Astrocyte (in vitro differentiated cells and primary cell): ENCODE data around the gene A4GALT. TPM values are rescaled to one million over a fixed set of nuclear protein-coding genes. Genes with fewer than 3 reads are reported as not detected.

Experiments
- DNase-seq: peaks from one replicate; pipeline ENCODE4 v3.0.0-alpha.2; 2010; ENCODE audit warnings: low read depth
- FAIRE-seq: peaks from 2 replicates; lab custom pipeline; 2011; peaks lifted over from hg19 to GRCh38; lab: Jason Lieb, UNC
- H2AFZ ChIP-seq: 2 replicates; pipeline ENCODE4 v1.6.0; 2012; ENCODE audit warnings: low read depth, low read length, inconsistent platforms
- H3K27ac ChIP-seq: 2 replicates; pipeline ENCODE4 v1.5.1; 2011; ENCODE audit warnings: low read depth, low read length, inconsistent platforms
- H3K27me3 ChIP-seq: 2 replicates; pipeline ENCODE4 v1.6.0; 2011; ENCODE audit warnings: low read length, inconsistent platforms; ENCODE audit not compliant: insufficient read depth
- H3K36me3 ChIP-seq: 2 replicates; pipeline ENCODE4 v1.5.1; 2011; ENCODE audit warnings: low read length, inconsistent platforms; ENCODE audit not compliant: insufficient read depth
- H3K4me1 ChIP-seq: 2 replicates; pipeline ENCODE4 v1.5.1; 2011; ENCODE audit warnings: low read length, inconsistent platforms; ENCODE audit not compliant: insufficient read depth
- H3K4me2 ChIP-seq: 2 replicates; pipeline ENCODE4 v1.6.0; 2012; ENCODE audit warnings: low read length, inconsistent platforms
- H3K4me3 ChIP-seq: 2 replicates; pipeline ENCODE4 v1.5.1; 2011; ENCODE audit warnings: low read depth, mild to moderate bottlenecking, low read length, inconsistent platforms; ENCODE audit not compliant: insufficient read depth
- H3K79me2 ChIP-seq: 2 replicates; pipeline ENCODE4 v1.6.0; 2012; ENCODE audit warnings: mild to moderate bottlenecking, low read length, inconsistent platforms; ENCODE audit not compliant: insufficient read depth
- H3K9ac ChIP-seq: 2 replicates; pipeline ENCODE4 v1.6.0; 2012; ENCODE audit warnings: mild to moderate bottlenecking, low read length, inconsistent platforms
- H3K9me3 ChIP-seq: 2 replicates; pipeline ENCODE4 v1.5.1; 2012; ENCODE audit warnings: low read depth, mild to moderate bottlenecking, low read length, inconsistent platforms; ENCODE audit not compliant: insufficient read depth
- H4K20me1 ChIP-seq: 2 replicates; pipeline ENCODE4 v1.6.0; 2012; ENCODE audit warnings: low read length, inconsistent platforms; ENCODE audit not compliant: insufficient read depth
- H3K27ac Mint-ChIP-seq: one replicate; pipeline ENCODE4 v1.8.0; 2021; ENCODE audit warnings: mild to moderate bottlenecking, mixed read lengths; ENCODE audit not compliant: unreplicated experiment
- H3K27me3 Mint-ChIP-seq: one replicate; pipeline ENCODE4 v1.8.0; 2021; ENCODE audit warnings: low read depth, mixed read lengths; ENCODE audit not compliant: unreplicated experiment
- H3K36me3 Mint-ChIP-seq: one replicate; pipeline ENCODE4 v1.8.0; 2021; ENCODE audit warnings: low read depth, mixed read lengths; ENCODE audit not compliant: unreplicated experiment
- H3K4me1 Mint-ChIP-seq: one replicate; pipeline ENCODE4 v1.8.0; 2021; ENCODE audit warnings: low read depth, mixed read lengths; ENCODE audit not compliant: unreplicated experiment
- H3K4me3 Mint-ChIP-seq: one replicate; pipeline ENCODE4 v1.8.0; 2021; ENCODE audit warnings: mild to moderate bottlenecking, moderate library complexity, mixed read lengths; ENCODE audit not compliant: unreplicated experiment
- H3K9me3 Mint-ChIP-seq: one replicate; pipeline ENCODE4 v1.8.0; 2021; ENCODE audit warnings: mild to moderate bottlenecking, mixed read lengths; ENCODE audit not compliant: unreplicated experiment
- CTCF ChIP-seq: IDR thresholded peaks from 2 replicates; pipeline ENCODE4 v1.5.1; 2011; ENCODE audit warnings: low read depth, mild to moderate bottlenecking, inconsistent platforms, low read length, moderate library complexity; ENCODE audit not compliant: insufficient read depth
- EZH2 ChIP-seq: IDR thresholded peaks from 2 replicates; pipeline ENCODE4 v1.6.1; 2012; ENCODE audit warnings: mild to moderate bottlenecking, low read length, inconsistent platforms; ENCODE audit not compliant: insufficient read depth
- total RNA-seq: library from RNA; stranded (reverse); gene quantifications from 2 replicates; pipeline ENCODE4 v1.2.1, GENCODE V29; 2021

A4GALT gene
- total RNA-seq, 1 donor from 2014 or later: 1.9 TPM

DNA sequence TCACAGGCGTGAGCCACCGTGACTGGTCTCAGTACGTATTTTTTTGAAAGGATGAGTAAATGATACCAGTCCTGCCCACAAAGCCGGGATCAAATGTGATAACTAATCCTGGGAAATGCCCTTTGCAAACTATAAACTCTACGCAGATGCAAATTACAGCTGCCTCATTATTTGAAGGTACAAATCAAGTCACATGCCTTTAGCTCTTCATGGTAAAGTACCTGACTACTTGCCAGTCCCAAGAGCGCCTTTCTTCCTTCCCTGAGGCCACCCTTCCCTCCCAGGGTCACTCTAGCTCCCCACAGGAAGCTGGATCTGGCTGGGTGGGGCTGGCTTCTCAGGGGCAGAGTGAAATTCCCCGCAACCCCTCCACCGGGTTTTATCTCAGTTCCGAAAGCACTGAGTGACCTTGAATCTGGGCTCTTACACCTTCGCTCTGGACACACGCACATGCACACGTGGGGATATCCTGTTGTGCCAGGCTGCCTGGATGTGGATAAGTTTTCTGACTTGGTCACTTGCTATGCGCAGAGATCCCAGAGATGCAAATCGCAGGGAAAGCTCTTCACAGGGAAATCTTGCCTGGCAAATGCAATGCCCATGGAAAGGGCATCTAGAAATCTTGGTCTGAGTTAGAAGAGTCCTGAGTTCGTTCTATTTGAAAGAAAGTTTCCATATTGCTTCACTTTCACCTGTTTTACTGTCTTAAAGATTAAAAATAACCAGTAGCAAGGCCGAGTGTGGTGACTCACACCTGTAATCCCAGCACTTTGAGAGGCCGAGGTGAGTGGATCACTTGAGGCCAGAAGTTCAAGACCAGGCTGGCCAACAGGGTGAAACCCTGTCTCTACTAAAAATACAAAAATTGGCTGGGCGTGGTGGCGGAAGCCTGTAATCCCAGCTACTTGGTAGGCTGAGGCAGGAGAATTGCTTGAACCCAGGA lies 8.5 kb downstream of the A4GALT start:
- no peak for TF ChIP-seq CTCF
- no peak for TF ChIP-seq EZH2
- Histone ChIP-seq H3K36me3 (no peaks in the 10 kb centered on the region), H3K9me3 (no peaks in the 10 kb centered on the region), H3K9ac (no peak overlapping the region), H3K27ac (no peak overlapping the region), H3K79me2 (no peaks in the 10 kb centered on the region), H3K4me3 (no peak overlapping the region), H3K4me1 (no peaks in the 10 kb centered on the region), H4K20me1 (peaks cover 1% of the 10 kb centered on the region), H3K4me2 (no peak overlapping the region), H2AFZ (no peak overlapping the region), H3K27me3 (peaks cover 3% of the 10 kb centered on the region)
- H3K4me1 Mint-ChIP-seq: peaks cover 5% of the 10 kb centered on the region
- H3K4me3 Mint-ChIP-seq: no peak overlapping the region
- peaks cover 8% of the 10 kb centered on the region for H3K9me3 Mint-ChIP-seq
- no peak overlapping the region for H3K27ac Mint-ChIP-seq
- DNase-seq: no peak
- no peak for FAIRE-seq
- H3K36me3 Mint-ChIP-seq: no peaks in the 10 kb centered on the region
- H3K27me3 Mint-ChIP-seq: peaks cover 3% of the 10 kb centered on the region

- DNase-seq (no peak), FAIRE-seq (no peak)
- Histone ChIP-seq H3K4me3 (no peak overlapping the region), H3K9me3 (no peaks in the 10 kb centered on the region), H3K9ac (no peak overlapping the region), H3K4me2 (no peak overlapping the region), H3K4me1 (no peaks in the 10 kb centered on the region), H4K20me1 (no peaks in the 10 kb centered on the region), H3K27ac (no peak overlapping the region), H3K79me2 (no peaks in the 10 kb centered on the region), H3K27me3 (no peaks in the 10 kb centered on the region), H2AFZ (no peak overlapping the region), H3K36me3 (no peaks in the 10 kb centered on the region)
- Mint-ChIP-seq H3K9me3 (peaks cover 8% of the 10 kb centered on the region), H3K27me3 (peaks cover 2% of the 10 kb centered on the region), H3K27ac (no peak overlapping the region), H3K4me3 (no peak overlapping the region), H3K4me1 (peaks cover 5% of the 10 kb centered on the region), H3K36me3 (no peaks in the 10 kb centered on the region)
- no peak for TF ChIP-seq EZH2
- no peak for TF ChIP-seq CTCF
These were observed 9.4 kb downstream of the A4GALT start for GRCh38 chr22:42711281-42711731.

- no peak overlapping the region for H3K27ac ChIP-seq
- no peaks in the 10 kb centered on the region for H4K20me1 ChIP-seq
- TF ChIP-seq EZH2 (no peak), CTCF (no peak)
- peaks cover 2% of the 10 kb centered on the region for H3K27me3 Mint-ChIP-seq
- no peak overlapping the region for H3K4me3 Mint-ChIP-seq
- H2AFZ ChIP-seq: no peak overlapping the region
- H3K4me3 ChIP-seq: no peak overlapping the region
- H3K4me1 ChIP-seq: no peaks in the 10 kb centered on the region
- no peaks in the 10 kb centered on the region for H3K4me1 Mint-ChIP-seq
- H3K36me3 ChIP-seq: no peaks in the 10 kb centered on the region
- no peaks in the 10 kb centered on the region for H3K36me3 Mint-ChIP-seq
- no peak overlapping the region for H3K27ac Mint-ChIP-seq
- H3K9ac ChIP-seq: no peak overlapping the region
- H3K9me3 ChIP-seq: no peaks in the 10 kb centered on the region
- no peaks in the 10 kb centered on the region for H3K27me3 ChIP-seq
- FAIRE-seq (no peak), DNase-seq (no peak)
- peaks cover 8% of the 10 kb centered on the region for H3K9me3 Mint-ChIP-seq
- H3K79me2 ChIP-seq: no peaks in the 10 kb centered on the region
- no peak overlapping the region for H3K4me2 ChIP-seq
These were observed 12.3 kb downstream of the A4GALT start for GRCh38 chr22:42708417-42708816.
